Activated naive CD4-positive, alpha-beta T cell treated with anti-CD3 and anti-CD28 coated beads for 36 hours (primary cell): ENCODE data around the gene OR2AT4. TPM values are rescaled to one million over a fixed set of nuclear protein-coding genes. Genes with fewer than 3 reads are reported as not detected.
"Not testable (repeated sequence)": the region's sequence is repeated elsewhere in the genome, so short reads cannot be mapped to it uniquely, and the experiment has no call there.

ENCODE experiments used
- CTCF ChIA-PET: fragments of 350-600 bp; sonication (Branson Sonifier 250); formaldehyde crosslinking; loops from one replicate; lab custom pipeline; 2021; ENCODE audit warnings: antibody characterized with exemption; lab: Charles Lee
- DNase-seq: peaks from one replicate; pipeline ENCODE4 v3.0.0-alpha.2; 2020
- H3K27ac Mint-ChIP-seq: one replicate; pipeline ENCODE4 v1.8.0; 2021; ENCODE audit warnings: mild to moderate bottlenecking, mixed read lengths
- H3K27me3 Mint-ChIP-seq: one replicate; pipeline ENCODE4 v1.8.0; 2021; ENCODE audit warnings: low read depth, mixed read lengths
- H3K36me3 Mint-ChIP-seq: one replicate; pipeline ENCODE4 v1.8.0; 2021; ENCODE audit warnings: low read depth, mixed read lengths
- H3K4me1 Mint-ChIP-seq: one replicate; pipeline ENCODE4 v1.8.0; 2021; ENCODE audit warnings: low read depth, mixed read lengths
- H3K4me3 Mint-ChIP-seq: one replicate; pipeline ENCODE4 v1.8.0; 2021; ENCODE audit warnings: mild to moderate bottlenecking, moderate library complexity, mixed read lengths
- H3K9me3 Mint-ChIP-seq: one replicate; pipeline ENCODE4 v1.8.0; 2021; ENCODE audit warnings: mixed read lengths
- intact Hi-C: fragments of 100-400 bp; cut with micrococcal nuclease; formaldehyde crosslinking; loops from one replicate; pipeline ENCODE4 v1.15.1; 2023
- total RNA-seq, 2 experiments: library from RNA; stranded (reverse); gene quantifications; one replicate each; pipeline ENCODE4 v1.2.3, GENCODE V29; 2021

The OR2AT4 gene
- total RNA-seq, 2 experiments from 2014 or later: not detected

- Mint-ChIP-seq H3K27me3 (peaks cover 36% of the 10 kb centered on the region), H3K4me3 (no peak overlapping the region), H3K27ac (no peak overlapping the region), H3K36me3 (no peaks in the 10 kb centered on the region), H3K9me3 (no peaks in the 10 kb centered on the region), H3K4me1 (peaks cover 16% of the 10 kb centered on the region)
- peak; percentile 80 for DNase-seq
- CTCF ChIA-PET: interaction anchor here (0.6 to 1.6 kb wide), 2 partner anchors 78 to 103 kb away, joined by 3 to 4 read pairs; no protein-coding TSS in a partner anchor
- intact Hi-C loops: loop anchor here (2.0 kb wide), 1 partner anchor 42 kb away; no protein-coding TSS in a partner anchor
These were observed 3.6 kb upstream of the OR2AT4 start for GRCh38 chr11:75100314-75100713.

- intact Hi-C loops: loop anchor here (2.0 kb wide), 1 partner anchor 43 kb away; no protein-coding TSS in a partner anchor
- H3K27ac Mint-ChIP-seq: no peak overlapping the region
- DNase-seq: no peak
- H3K36me3 Mint-ChIP-seq: no peaks in the 10 kb centered on the region
- H3K4me3 Mint-ChIP-seq: no peak overlapping the region
- CTCF ChIA-PET: no interaction called here
- no peaks in the 10 kb centered on the region for H3K9me3 Mint-ChIP-seq
- H3K27me3 Mint-ChIP-seq: peaks cover 39% of the 10 kb centered on the region
- H3K4me1 Mint-ChIP-seq: peaks cover 16% of the 10 kb centered on the region
These were observed 3.0 kb upstream of the OR2AT4 start for GRCh38 chr11:75099635-75100034.

- DNase-seq, intact Hi-C loops, H3K4me3 Mint-ChIP-seq, H3K9me3 Mint-ChIP-seq, H3K36me3 Mint-ChIP-seq, CTCF ChIA-PET, H3K27ac Mint-ChIP-seq: not testable (repeated sequence)
- H3K4me1 Mint-ChIP-seq: peaks cover 14% of the 10 kb centered on the region
- H3K27me3 Mint-ChIP-seq: peaks cover 41% of the 10 kb centered on the region
These were observed 2.3 kb upstream of the OR2AT4 start for GRCh38 chr11:75098835-75099439.

- H3K27me3 Mint-ChIP-seq: peaks cover 37% of the 10 kb centered on the region
- H3K27ac Mint-ChIP-seq, H3K4me1 Mint-ChIP-seq, CTCF ChIA-PET, H3K36me3 Mint-ChIP-seq, intact Hi-C loops, H3K4me3 Mint-ChIP-seq, DNase-seq, H3K9me3 Mint-ChIP-seq: not testable (repeated sequence)
These were observed 1.5 kb upstream of the OR2AT4 start for GRCh38 chr11:75098181-75098580.

GRCh38 chr11:75097173-75097557 is 489 bp upstream of the OR2AT4 start:
- no peak overlapping the region for H3K27ac Mint-ChIP-seq
- H3K27me3 Mint-ChIP-seq: peaks cover 37% of the 10 kb centered on the region
- no peak for DNase-seq
- H3K4me1 Mint-ChIP-seq: peaks cover 7% of the 10 kb centered on the region
- H3K36me3 Mint-ChIP-seq: no peaks in the 10 kb centered on the region
- CTCF ChIA-PET: no interaction called here
- no peaks in the 10 kb centered on the region for H3K9me3 Mint-ChIP-seq
- H3K4me3 Mint-ChIP-seq: no peak overlapping the region
- intact Hi-C loops: no loop called here

GRCh38 chr11:75094382-75094781 is 2.3 kb downstream of the OR2AT4 start:
- H3K4me1 Mint-ChIP-seq, H3K4me3 Mint-ChIP-seq, CTCF ChIA-PET, DNase-seq, H3K9me3 Mint-ChIP-seq, H3K27ac Mint-ChIP-seq, intact Hi-C loops, H3K36me3 Mint-ChIP-seq: not testable (repeated sequence)
- peaks cover 32% of the 10 kb centered on the region for H3K27me3 Mint-ChIP-seq

GRCh38 chr11:75090671-75091177 is 6.0 kb downstream of the OR2AT4 start:
- no peak overlapping the region for H3K4me3 Mint-ChIP-seq
- intact Hi-C loops: no loop called here
- no peaks in the 10 kb centered on the region for H3K4me1 Mint-ChIP-seq
- H3K27me3 Mint-ChIP-seq: peaks cover 20% of the 10 kb centered on the region
- CTCF ChIA-PET: interaction anchor here (0.6 kb wide), 2 partner anchors 12 to 50 kb away, joined by 3 to 4 read pairs; no protein-coding TSS in a partner anchor
- H3K27ac Mint-ChIP-seq: no peak overlapping the region
- DNase-seq: no peak
- H3K9me3 Mint-ChIP-seq: peaks cover 1% of the 10 kb centered on the region
- no peaks in the 10 kb centered on the region for H3K36me3 Mint-ChIP-seq

GRCh38 chr11:75087319-75088305 is 9.1 kb downstream of the OR2AT4 start:
- Mint-ChIP-seq H3K9me3 (peaks cover 1% of the 10 kb centered on the region), H3K27me3 (peaks cover 15% of the 10 kb centered on the region), H3K36me3 (no peaks in the 10 kb centered on the region), H3K4me3 (no peak overlapping the region), H3K27ac (no peak overlapping the region), H3K4me1 (no peaks in the 10 kb centered on the region)
- CTCF ChIA-PET: no interaction called here
- DNase-seq: no peak
- intact Hi-C loops: no loop called here

- Mint-ChIP-seq H3K27me3 (peaks cover 22% of the 10 kb centered on the region), H3K27ac (no peak overlapping the region), H3K4me1 (no peaks in the 10 kb centered on the region), H3K4me3 (no peak overlapping the region), H3K9me3 (no peaks in the 10 kb centered on the region), H3K36me3 (no peaks in the 10 kb centered on the region)
- DNase-seq: no peak
- CTCF ChIA-PET: no interaction called here
- intact Hi-C loops: no loop called here
These were observed 11.8 kb downstream of the OR2AT4 start for GRCh38 chr11:75084883-75085282.

GRCh38 chr11:75083217-75083605 is 13.5 kb downstream of the OR2AT4 start:
- CTCF ChIA-PET: interaction anchor here (0.7 kb wide), 1 partner anchor 433 kb away, joined by 3 read pairs; no protein-coding TSS in a partner anchor
- Mint-ChIP-seq H3K4me1 (no peaks in the 10 kb centered on the region), H3K27me3 (peaks cover 24% of the 10 kb centered on the region), H3K36me3 (no peaks in the 10 kb centered on the region), H3K27ac (no peak overlapping the region), H3K4me3 (no peak overlapping the region), H3K9me3 (no peaks in the 10 kb centered on the region)
- no peak for DNase-seq
- intact Hi-C loops: no loop called here

- Mint-ChIP-seq H3K4me3 (no peak overlapping the region), H3K27me3 (peaks cover 22% of the 10 kb centered on the region), H3K4me1 (no peaks in the 10 kb centered on the region), H3K9me3 (no peaks in the 10 kb centered on the region), H3K36me3 (no peaks in the 10 kb centered on the region), H3K27ac (no peak overlapping the region)
- CTCF ChIA-PET: no interaction called here
- intact Hi-C loops: no loop called here
- no peak for DNase-seq
These were observed 14.0 kb downstream of the OR2AT4 start for GRCh38 chr11:75082601-75083216.

GRCh38 chr11:75079546-75079945 is 17.1 kb downstream of the OR2AT4 start:
- intact Hi-C loops: no loop called here
- Mint-ChIP-seq H3K4me1 (no peaks in the 10 kb centered on the region), H3K4me3 (no peak overlapping the region), H3K27me3 (peaks cover 19% of the 10 kb centered on the region), H3K27ac (no peak overlapping the region), H3K9me3 (no peaks in the 10 kb centered on the region), H3K36me3 (no peaks in the 10 kb centered on the region)
- DNase-seq: no peak
- CTCF ChIA-PET: no interaction called here
